Liver (tissue), 9 donors: Measurements from ENCODE around the gene TMEM45B. TPM values are rescaled to one million over a fixed set of nuclear protein-coding genes. Genes with fewer than 3 reads are reported as not detected.
"Not testable (repeated sequence)": the region's sequence is repeated elsewhere in the genome, so short reads cannot be mapped to it uniquely, and the experiment has no call there.

ENCODE experiments used
- DNase-seq: peaks from one replicate; pipeline ENCODE4 v3.0.0-alpha.2; 2017; ENCODE audit warnings: low spot score
- H3K27ac ChIP-seq, 2 donors: one replicate each; pipeline ENCODE4 v1.7.0; 2013; ENCODE audit warnings: inconsistent platforms in 2 of 2, low read length in 2 of 2, control low read depth in 1 of 2, low read depth in 1 of 2, mild to moderate bottlenecking in 1 of 2
- H3K27me3 ChIP-seq, 4 donors: one replicate each; pipeline versions ENCODE4 v1.6.1 to v1.7.0; 2013; ENCODE audit warnings: low read length in 3 of 4, inconsistent platforms in 1 of 4, mild to moderate bottlenecking in 1 of 4, moderate library complexity in 1 of 4; ENCODE audit not compliant: control insufficient read depth in 4 of 4, insufficient read depth in 4 of 4
- H3K36me3 ChIP-seq, 4 donors: one replicate each; pipeline versions ENCODE4 v1.6.1 to v1.7.0; 2013; ENCODE audit warnings: low read length in 3 of 4, mild to moderate bottlenecking in 3 of 4, low read depth in 1 of 4, moderate library complexity in 1 of 4; ENCODE audit not compliant: control insufficient read depth in 4 of 4, insufficient read depth in 3 of 4
- H3K4me1 ChIP-seq, 4 donors: one replicate each; pipeline versions ENCODE4 v1.6.1 to v1.7.0; 2013; ENCODE audit warnings: low read length in 3 of 4, mild to moderate bottlenecking in 3 of 4, moderate library complexity in 1 of 4; ENCODE audit not compliant: control insufficient read depth in 4 of 4, insufficient read depth in 4 of 4
- H3K4me3 ChIP-seq, 3 donors: one replicate each; pipeline versions ENCODE4 v1.6.1 to v1.7.0; 2013; ENCODE audit warnings: low read length in 3 of 3, control low read depth in 1 of 3, low read depth in 1 of 3, mild to moderate bottlenecking in 1 of 3
- H3K9ac ChIP-seq, 2 donors: one replicate each; pipeline ENCODE4 v1.7.0; 2013; ENCODE audit warnings: low read length in 2 of 2, mild to moderate bottlenecking in 2 of 2, moderate library complexity in 2 of 2, control low read depth in 1 of 2, low read depth in 1 of 2
- H3K9me3 ChIP-seq, 4 donors: one replicate each; pipeline versions ENCODE4 v1.6.1 to v1.7.0; 2013; ENCODE audit warnings: low read length in 3 of 4; ENCODE audit not compliant: control insufficient read depth in 4 of 4
- FOXA1 ChIP-seq: IDR thresholded peaks from 2 replicates; pipeline ENCODE4 v1.6.1; 2016; ENCODE audit warnings: antibody characterized with exemption
- FOXA2 ChIP-seq: IDR thresholded peaks from 2 replicates; pipeline ENCODE4 v1.6.1; 2016; ENCODE audit warnings: antibody characterized with exemption
- GABPA ChIP-seq, 2 donors: IDR thresholded peaks in 1 of 2; conservative IDR thresholded peaks in 1 of 2; 2 replicates each; pipeline ENCODE4 v1.6.1; 2016; ENCODE audit warnings: antibody characterized with exemption in 2 of 2, mild to moderate bottlenecking in 1 of 2, moderate library complexity in 1 of 2
- HNF4A ChIP-seq, 2 donors: conservative IDR thresholded peaks; 2 replicates each; pipeline ENCODE4 v1.6.1; 2016; ENCODE audit warnings: antibody characterized with exemption in 2 of 2, mild to moderate bottlenecking in 2 of 2
- HNF4G ChIP-seq: IDR thresholded peaks from 2 replicates; pipeline ENCODE4 v1.6.1; 2016; ENCODE audit warnings: antibody characterized with exemption
- JUND ChIP-seq, 2 donors: IDR thresholded peaks; 2 replicates each; pipeline ENCODE4 v1.6.1; 2016; ENCODE audit warnings: antibody characterized with exemption in 2 of 2
- SP1 ChIP-seq: IDR thresholded peaks from 2 replicates; pipeline ENCODE4 v1.6.1; 2018; ENCODE audit warnings: antibody characterized with exemption, mild to moderate bottlenecking
- TAF1 ChIP-seq: conservative IDR thresholded peaks from 2 replicates; pipeline ENCODE4 v1.6.1; 2016; ENCODE audit warnings: antibody characterized with exemption, mild to moderate bottlenecking
- YY1 ChIP-seq: IDR thresholded peaks from 2 replicates; pipeline ENCODE4 v1.6.1; 2016; ENCODE audit warnings: antibody characterized with exemption, mild to moderate bottlenecking
- WGBS: extraction: QIAGEN DNeasy Blood & Tissue Kit; methylation state at CpG from one replicate; pipeline ENCODE4 v1.1.7; 2013; 5-methylcytosine and 5-hydroxymethylcytosine counted together
- polyA plus RNA-seq, 2 donors: library from polyadenylated mRNA; stranded (reverse) in 1 of 2; unstranded in 1 of 2; fragments of 200-250 nt in 1 of 2; fragments of >200 nt in 1 of 2; fragmentation: Nextera tagmentation in 1 of 2; extraction: Ambion mirVana in 1 of 2; gene quantifications; one replicate each; pipeline versions ENCODE4 v1.2.1 to v1.2.3, GENCODE V29; 2013 to 2015
- total RNA-seq, 2 donors: library from RNA; depleted of rRNA; stranded (reverse); fragments of >200 nt; gene quantifications; one replicate each; pipeline ENCODE4 v1.2.3, GENCODE V29; 2014
- TF ChIP-seq, protein P1 (sequence below): IDR thresholded peaks from 2 replicates; pipeline ENCODE4 v1.6.1; 2016; ENCODE audit warnings: antibody characterized with exemption, mild to moderate bottlenecking
- TF ChIP-seq, protein P2 (sequence below): IDR thresholded peaks from 2 replicates; pipeline ENCODE4 v1.6.1; 2016; ENCODE audit warnings: antibody characterized with exemption
- TF ChIP-seq, protein P3 (sequence below): IDR thresholded peaks from 2 replicates; pipeline ENCODE4 v1.6.1; 2016; ENCODE audit warnings: antibody characterized with exemption
- TF ChIP-seq, protein P4 (sequence below): fragments of 150-350 bp; IDR thresholded peaks from 2 replicates; pipeline ENCODE4 v1.5.1; 2017; ENCODE audit warnings: improper control_type of control experiment, low read depth, low read length; ENCODE audit not compliant: missing input control
- TF ChIP-seq, protein P5 (sequence below): IDR thresholded peaks from 2 replicates; pipeline ENCODE4 v1.6.1; 2016; ENCODE audit warnings: antibody characterized with exemption
- donor health status: healthy.
- donor health status: healthy.
- donor health status: healthy.
- donor health status: healthy.
- donor health status: healthy.

TMEM45B gene
- total and polyA plus RNA-seq, 4 donors: 5.5 to 23.7 (median 6.7) TPM

DNA sequence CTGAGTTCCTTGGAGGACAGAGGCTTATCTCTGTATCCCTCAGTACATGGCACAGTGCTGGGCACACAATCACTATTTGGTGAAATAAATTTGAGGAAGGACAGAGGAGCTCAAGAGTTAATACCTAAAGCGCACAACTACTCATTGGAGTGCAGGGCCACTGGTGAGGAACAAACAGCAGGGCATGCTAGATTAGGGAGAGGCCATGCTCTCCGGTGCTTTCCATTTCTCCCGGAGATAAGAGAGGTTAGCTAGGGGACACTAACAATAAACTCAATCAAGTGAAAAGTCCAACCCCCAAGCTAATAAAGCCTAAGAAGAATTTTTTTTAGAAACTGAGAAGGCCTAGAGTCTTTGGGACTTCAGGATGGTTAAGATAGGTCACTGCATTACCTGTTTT, 50.7 kb downstream of the TMEM45B start (continued):
- TF ChIP-seq HNF4A (conservative IDR thresholded peaks at IDR 0.05): no peak
- TF ChIP-seq GABPA (IDR thresholded peaks at IDR 0.05 in 1 of 2, conservative IDR thresholded peaks at IDR 0.05 in 1 of 2): no peak
- no peak for TF ChIP-seq JUND (IDR thresholded peaks at IDR 0.05)
- TF ChIP-seq TAF1: no peak
- TF ChIP-seq, protein P1, sequence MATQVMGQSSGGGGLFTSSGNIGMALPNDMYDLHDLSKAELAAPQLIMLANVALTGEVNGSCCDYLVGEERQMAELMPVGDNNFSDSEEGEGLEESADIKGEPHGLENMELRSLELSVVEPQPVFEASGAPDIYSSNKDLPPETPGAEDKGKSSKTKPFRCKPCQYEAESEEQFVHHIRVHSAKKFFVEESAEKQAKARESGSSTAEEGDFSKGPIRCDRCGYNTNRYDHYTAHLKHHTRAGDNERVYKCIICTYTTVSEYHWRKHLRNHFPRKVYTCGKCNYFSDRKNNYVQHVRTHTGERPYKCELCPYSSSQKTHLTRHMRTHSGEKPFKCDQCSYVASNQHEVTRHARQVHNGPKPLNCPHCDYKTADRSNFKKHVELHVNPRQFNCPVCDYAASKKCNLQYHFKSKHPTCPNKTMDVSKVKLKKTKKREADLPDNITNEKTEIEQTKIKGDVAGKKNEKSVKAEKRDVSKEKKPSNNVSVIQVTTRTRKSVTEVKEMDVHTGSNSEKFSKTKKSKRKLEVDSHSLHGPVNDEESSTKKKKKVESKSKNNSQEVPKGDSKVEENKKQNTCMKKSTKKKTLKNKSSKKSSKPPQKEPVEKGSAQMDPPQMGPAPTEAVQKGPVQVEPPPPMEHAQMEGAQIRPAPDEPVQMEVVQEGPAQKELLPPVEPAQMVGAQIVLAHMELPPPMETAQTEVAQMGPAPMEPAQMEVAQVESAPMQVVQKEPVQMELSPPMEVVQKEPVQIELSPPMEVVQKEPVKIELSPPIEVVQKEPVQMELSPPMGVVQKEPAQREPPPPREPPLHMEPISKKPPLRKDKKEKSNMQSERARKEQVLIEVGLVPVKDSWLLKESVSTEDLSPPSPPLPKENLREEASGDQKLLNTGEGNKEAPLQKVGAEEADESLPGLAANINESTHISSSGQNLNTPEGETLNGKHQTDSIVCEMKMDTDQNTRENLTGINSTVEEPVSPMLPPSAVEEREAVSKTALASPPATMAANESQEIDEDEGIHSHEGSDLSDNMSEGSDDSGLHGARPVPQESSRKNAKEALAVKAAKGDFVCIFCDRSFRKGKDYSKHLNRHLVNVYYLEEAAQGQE: no peak

DNA sequence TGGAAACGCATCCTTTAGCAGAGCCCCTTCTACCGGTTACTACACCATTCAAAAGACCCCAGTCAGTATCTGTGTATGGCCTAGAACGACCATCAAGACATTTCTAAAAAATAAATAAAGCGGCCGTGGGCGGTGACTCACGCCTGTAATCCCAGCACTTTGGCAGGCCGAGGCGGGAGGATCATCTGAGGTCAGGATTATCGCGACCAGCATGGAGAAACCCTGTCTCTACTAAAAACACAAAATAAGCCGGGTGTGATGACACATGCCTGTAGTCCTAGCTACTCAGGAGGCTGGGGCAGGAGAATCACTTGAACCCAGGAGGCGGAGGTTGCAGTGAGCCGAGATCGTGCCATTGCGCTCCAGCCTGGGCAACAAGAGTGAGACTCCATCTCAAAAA, 53.0 kb downstream of the TMEM45B start:
- not testable (repeated sequence) for H3K4me1 ChIP-seq, H3K4me3 ChIP-seq, H3K9ac ChIP-seq, H3K27me3 ChIP-seq, H3K9me3 ChIP-seq, H3K27ac ChIP-seq, DNase-seq
- H3K36me3 ChIP-seq: peaks cover 14 to 86% (median 68%) of the 10 kb centered on the region in 4 donors
- 87% methylated on average over 16 of the region's 16 CpGs for WGBS

DNA sequence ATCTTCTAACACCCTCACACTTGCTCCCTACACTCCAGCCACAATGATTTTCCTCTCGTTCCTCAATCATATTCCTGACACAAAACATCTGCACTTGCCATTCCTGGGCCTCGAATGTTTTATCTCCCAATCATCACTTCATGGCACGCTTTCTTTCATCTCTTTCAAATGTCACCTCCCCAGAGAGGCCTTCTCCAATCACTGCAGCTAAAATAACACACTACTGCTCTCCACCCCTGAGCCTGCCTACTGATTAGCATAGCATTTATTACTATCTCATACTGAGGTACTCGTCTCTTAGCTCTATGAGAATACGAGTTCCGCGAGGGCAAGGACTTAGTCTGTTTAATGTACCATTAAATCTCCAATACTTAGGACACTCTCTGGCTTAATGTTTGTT, 56.3 kb downstream of the TMEM45B start:
- no peak for TF ChIP-seq HNF4G
- TF ChIP-seq, protein P2, sequence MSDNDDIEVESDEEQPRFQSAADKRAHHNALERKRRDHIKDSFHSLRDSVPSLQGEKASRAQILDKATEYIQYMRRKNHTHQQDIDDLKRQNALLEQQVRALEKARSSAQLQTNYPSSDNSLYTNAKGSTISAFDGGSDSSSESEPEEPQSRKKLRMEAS: no peak
- TF ChIP-seq, protein P3, sequence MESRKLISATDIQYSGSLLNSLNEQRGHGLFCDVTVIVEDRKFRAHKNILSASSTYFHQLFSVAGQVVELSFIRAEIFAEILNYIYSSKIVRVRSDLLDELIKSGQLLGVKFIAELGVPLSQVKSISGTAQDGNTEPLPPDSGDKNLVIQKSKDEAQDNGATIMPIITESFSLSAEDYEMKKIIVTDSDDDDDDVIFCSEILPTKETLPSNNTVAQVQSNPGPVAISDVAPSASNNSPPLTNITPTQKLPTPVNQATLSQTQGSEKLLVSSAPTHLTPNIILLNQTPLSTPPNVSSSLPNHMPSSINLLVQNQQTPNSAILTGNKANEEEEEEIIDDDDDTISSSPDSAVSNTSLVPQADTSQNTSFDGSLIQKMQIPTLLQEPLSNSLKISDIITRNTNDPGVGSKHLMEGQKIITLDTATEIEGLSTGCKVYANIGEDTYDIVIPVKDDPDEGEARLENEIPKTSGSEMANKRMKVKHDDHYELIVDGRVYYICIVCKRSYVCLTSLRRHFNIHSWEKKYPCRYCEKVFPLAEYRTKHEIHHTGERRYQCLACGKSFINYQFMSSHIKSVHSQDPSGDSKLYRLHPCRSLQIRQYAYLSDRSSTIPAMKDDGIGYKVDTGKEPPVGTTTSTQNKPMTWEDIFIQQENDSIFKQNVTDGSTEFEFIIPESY: no peak
- no peak for TF ChIP-seq YY1
- no peak for TF ChIP-seq JUND (IDR thresholded peaks at IDR 0.05)
- TF ChIP-seq TAF1: no peak
- TF ChIP-seq, protein P4, sequence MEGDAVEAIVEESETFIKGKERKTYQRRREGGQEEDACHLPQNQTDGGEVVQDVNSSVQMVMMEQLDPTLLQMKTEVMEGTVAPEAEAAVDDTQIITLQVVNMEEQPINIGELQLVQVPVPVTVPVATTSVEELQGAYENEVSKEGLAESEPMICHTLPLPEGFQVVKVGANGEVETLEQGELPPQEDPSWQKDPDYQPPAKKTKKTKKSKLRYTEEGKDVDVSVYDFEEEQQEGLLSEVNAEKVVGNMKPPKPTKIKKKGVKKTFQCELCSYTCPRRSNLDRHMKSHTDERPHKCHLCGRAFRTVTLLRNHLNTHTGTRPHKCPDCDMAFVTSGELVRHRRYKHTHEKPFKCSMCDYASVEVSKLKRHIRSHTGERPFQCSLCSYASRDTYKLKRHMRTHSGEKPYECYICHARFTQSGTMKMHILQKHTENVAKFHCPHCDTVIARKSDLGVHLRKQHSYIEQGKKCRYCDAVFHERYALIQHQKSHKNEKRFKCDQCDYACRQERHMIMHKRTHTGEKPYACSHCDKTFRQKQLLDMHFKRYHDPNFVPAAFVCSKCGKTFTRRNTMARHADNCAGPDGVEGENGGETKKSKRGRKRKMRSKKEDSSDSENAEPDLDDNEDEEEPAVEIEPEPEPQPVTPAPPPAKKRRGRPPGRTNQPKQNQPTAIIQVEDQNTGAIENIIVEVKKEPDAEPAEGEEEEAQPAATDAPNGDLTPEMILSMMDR: no peak
- TF ChIP-seq, protein P1: no peak
- TF ChIP-seq SP1: no peak
- TF ChIP-seq, protein P5, sequence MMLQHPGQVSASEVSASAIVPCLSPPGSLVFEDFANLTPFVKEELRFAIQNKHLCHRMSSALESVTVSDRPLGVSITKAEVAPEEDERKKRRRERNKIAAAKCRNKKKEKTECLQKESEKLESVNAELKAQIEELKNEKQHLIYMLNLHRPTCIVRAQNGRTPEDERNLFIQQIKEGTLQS: no peak
- TF ChIP-seq GABPA (IDR thresholded peaks at IDR 0.05 in 1 of 2, conservative IDR thresholded peaks at IDR 0.05 in 1 of 2): no peak
- no peak for TF ChIP-seq FOXA1
- no peak for TF ChIP-seq FOXA2
- no peak overlapping the region for H3K4me3 ChIP-seq

More for the DNA sequence above, 56.3 kb downstream of the TMEM45B start:
- H3K4me1 ChIP-seq: no peaks in the 10 kb centered on the region
- H3K9ac ChIP-seq: no peak overlapping the region
- no peak for DNase-seq
- H3K27ac ChIP-seq: no peak overlapping the region
- H3K36me3 ChIP-seq: peaks cover 20 to 88% (median 83%) of the 10 kb centered on the region in 4 donors
- H3K27me3 ChIP-seq: no peaks in the 10 kb centered on the region
- no peaks in the 10 kb centered on the region for H3K9me3 ChIP-seq
- 92% methylated on average over 7 of the region's 7 CpGs for WGBS
